GM20000 (cell line): ENCODE measurements around the gene GPR153.

Experiments used
- DNase-seq: peaks from one replicate; pipeline ENCODE4 v3.0.0; 2012; ENCODE audit warnings: low spot score
- TF ChIP-seq, protein P1 (sequence below): IDR thresholded peaks from 2 replicates; pipeline ENCODE4 v1.5.1; 2012; ENCODE audit warnings: mild to moderate bottlenecking, control low read depth; ENCODE audit errors: extremely low read depth, missing control alignments

Gene GPR153

DNA sequence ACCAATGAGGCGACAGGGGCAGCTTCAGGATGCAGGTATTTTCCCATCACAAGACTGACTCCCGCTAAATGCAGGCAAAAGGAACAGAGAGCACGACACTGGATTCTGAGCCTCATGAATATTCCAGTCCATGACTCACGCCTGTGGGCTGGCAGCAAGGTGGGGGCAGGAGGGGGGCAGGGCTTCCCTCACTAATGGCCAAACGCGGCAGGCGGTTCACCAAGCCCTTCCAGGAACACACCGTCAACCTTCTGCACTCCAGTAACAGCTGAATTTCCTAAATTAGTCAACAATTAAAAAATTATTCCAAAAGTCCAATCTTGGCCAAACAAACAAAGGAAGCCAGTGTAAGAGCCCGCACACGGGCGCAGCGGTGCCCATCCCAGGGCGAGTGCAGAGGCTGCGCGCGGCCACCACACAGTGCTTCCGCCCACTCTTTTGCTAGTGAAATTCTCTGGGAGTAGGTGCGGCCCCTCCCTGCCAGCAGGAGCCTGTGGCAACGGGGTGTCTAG is 12.5 kb upstream of the GPR153 start:
- DNase-seq = no peak
- TF ChIP-seq, protein P1, sequence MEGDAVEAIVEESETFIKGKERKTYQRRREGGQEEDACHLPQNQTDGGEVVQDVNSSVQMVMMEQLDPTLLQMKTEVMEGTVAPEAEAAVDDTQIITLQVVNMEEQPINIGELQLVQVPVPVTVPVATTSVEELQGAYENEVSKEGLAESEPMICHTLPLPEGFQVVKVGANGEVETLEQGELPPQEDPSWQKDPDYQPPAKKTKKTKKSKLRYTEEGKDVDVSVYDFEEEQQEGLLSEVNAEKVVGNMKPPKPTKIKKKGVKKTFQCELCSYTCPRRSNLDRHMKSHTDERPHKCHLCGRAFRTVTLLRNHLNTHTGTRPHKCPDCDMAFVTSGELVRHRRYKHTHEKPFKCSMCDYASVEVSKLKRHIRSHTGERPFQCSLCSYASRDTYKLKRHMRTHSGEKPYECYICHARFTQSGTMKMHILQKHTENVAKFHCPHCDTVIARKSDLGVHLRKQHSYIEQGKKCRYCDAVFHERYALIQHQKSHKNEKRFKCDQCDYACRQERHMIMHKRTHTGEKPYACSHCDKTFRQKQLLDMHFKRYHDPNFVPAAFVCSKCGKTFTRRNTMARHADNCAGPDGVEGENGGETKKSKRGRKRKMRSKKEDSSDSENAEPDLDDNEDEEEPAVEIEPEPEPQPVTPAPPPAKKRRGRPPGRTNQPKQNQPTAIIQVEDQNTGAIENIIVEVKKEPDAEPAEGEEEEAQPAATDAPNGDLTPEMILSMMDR = no peak

DNA sequence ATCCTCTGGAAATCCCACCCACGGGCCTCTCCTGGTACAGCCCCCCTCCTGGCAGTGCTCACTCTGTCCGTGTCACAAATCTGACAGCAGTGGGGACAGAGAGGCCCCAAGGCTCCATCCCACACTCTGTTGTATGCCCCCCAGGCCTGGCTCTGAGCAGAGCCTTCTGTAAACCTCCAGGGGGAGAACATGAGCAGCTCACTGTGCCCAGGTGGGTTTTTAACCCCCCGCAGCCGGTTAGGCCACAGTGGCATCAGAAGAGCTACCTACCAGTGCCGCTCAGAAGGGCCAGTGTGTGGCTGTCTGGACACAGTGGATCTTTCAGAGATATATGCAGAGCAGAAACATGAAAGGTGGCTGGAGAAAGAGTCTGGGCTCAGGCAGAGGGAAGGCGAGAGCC is 12.0 kb upstream of the GPR153 start:
- TF ChIP-seq, protein P1 = no peak
- DNase-seq = no peak

DNA sequence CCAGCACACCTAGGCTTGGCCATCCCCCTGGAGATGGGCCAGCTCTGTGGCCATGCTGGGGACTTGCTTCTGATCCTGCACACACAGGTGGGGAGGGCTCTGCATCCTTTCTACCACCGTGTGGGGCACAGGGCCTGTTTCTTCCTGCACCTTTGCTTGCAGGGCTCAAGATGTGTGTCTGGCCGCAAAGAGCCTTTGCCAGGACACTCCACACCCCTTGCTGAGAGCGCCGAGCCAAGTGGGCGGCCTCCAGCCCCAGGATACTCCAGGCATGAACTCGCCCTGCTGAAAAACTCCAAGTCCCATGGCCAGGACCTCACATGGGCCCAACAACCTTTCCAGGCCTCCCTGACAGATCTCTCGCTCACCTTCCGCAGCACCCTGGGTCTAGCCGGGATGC is 11.6 kb upstream of the GPR153 start:
- TF ChIP-seq, protein P1 = no peak

DNA sequence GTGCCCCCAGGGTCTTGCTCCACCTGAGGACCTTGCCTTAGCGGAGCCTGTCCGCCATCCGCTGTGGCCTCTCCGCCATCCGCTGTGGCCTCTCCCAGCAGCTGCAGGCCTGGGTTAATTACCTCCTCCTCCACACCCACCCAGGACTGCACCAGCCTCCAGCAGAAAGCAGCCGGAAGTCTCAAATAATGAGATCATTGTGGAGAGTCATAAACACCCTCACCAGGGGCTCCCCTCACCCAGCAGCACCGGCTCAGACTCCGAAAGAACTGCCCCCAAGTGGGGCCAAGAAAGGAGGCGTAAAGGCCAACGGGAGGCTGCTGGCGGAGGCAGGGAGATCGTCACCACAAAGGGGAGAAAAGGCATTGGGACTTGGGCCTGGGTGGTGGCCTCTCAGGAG is 10.7 kb upstream of the GPR153 start:
- DNase-seq = no peak
- TF ChIP-seq, protein P1 = no peak

More for the DNA sequence above, 11.6 kb upstream of the GPR153 start:
- DNase-seq = no peak

DNA sequence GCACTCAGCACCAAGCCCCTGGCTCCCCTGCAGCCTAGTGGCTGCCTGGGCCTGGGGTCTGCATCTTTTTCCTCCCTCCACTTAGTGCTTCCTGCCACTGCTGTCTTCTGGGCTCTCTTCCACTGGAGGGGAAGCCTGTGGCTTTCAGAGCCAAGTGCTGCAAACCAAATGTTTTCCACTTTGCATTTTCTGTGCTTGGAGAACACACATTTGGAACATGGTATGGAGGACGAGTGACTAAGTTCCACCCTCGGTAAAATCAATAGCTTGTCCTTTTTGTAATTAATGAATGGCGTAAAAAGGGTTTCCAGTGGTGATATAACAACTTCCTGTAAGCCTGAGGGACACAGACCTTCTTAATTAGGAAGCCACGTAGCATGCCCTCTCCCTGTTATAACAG is 10.1 kb upstream of the GPR153 start:
- TF ChIP-seq, protein P1 = no peak
- DNase-seq = no peak

DNA sequence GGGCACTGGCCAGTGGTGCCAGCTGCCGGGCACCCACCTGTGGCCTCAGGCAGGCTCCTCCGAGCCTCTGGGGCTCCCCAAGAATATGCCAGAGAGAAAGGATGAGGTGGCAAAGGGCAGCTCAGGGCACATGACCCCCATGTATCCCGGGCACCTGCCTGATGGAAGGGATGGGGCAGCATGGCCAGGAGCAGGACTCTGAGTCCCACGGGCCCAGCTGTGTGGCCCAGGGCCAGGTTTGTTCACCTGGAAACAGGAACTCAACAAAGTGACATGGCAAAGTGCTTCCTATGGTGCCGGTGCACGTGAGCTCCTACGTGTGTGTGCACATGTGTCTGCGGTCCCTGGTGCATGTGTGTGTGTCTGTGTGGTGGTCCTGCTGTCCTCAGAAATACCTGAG is 9.5 kb upstream of the GPR153 start:
- TF ChIP-seq, protein P1 = no peak
- no peak for DNase-seq

DNA sequence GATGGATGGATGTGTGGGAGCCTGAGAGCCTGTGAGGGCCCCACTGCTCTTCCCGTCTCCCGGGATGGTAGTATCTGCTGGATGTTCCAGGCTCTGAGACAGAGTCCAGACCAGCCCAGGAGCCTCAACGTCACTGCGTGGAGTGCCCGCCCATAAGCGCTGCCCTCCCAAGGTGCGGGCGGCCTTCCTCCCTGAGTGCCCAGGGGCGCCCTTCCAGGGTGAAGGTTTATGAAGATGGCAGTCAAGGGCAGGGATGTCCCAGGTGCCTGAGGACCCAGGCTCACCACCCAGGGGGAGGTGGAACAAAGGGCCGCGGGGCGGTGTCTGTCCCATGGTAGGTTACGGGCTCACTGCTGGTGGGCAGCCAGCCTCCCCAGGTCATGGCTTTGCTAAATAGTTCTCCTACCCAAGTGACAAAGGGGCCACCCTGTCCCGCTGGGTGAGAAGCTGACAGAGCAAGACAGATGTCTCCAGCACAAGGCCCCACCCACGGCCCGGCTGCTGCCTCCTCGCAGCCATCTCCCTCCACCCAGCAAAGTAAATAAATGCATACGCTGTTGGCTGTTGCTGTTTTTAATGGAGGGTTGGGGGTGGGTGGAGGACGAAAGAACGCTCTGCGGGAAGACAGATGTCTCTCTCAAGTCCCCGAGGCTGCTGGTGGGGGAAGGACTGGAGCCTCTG is 9.0 kb upstream of the GPR153 start:
- DNase-seq = no peak
- TF ChIP-seq, protein P1 = no peak
